ENCODE data around the gene PTTG1IP.

DNA sequence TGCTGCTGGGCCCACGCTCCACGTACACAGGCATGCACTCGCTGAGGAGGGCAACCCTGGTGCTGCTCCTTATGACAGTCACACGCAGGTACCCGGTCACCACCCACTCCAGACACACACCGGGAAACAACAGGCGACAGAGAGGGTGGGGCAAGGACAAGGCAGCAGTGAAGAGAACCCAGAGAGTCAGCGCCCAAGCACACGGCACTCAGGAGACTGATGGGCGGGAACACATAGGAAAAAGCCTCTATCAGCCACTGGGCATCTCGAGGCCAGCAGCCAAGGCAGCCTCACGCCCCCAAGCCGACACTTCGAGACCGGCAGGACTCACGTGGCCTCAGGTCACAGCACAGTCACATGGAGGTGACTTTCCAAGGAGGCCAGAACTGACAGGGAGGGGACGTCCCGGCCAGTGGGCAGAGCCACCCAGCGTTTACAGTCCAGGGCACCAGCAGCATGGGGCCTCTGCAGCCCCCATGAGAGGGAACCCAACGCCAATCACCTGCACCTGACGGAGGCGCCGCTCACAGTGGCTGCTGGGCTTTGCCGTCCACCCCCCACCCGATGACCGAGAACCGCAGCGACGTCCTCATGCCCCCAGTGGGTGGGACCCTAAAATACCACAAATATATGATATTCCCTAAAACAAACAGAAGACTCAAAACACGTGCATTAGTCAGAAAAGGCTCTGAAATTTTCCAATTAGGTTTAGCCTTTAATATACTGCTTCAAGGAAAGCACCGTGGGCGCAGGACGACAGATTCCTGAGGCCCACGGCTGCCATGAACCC is 19.7 kb downstream of the PTTG1IP start:
- no peak for TF ChIP-seq EP300 (IDR thresholded peaks at IDR 0.05)
- TF ChIP-seq, protein P1, sequence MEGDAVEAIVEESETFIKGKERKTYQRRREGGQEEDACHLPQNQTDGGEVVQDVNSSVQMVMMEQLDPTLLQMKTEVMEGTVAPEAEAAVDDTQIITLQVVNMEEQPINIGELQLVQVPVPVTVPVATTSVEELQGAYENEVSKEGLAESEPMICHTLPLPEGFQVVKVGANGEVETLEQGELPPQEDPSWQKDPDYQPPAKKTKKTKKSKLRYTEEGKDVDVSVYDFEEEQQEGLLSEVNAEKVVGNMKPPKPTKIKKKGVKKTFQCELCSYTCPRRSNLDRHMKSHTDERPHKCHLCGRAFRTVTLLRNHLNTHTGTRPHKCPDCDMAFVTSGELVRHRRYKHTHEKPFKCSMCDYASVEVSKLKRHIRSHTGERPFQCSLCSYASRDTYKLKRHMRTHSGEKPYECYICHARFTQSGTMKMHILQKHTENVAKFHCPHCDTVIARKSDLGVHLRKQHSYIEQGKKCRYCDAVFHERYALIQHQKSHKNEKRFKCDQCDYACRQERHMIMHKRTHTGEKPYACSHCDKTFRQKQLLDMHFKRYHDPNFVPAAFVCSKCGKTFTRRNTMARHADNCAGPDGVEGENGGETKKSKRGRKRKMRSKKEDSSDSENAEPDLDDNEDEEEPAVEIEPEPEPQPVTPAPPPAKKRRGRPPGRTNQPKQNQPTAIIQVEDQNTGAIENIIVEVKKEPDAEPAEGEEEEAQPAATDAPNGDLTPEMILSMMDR (IDR thresholded peaks at IDR 0.05) = no peak
- TF ChIP-seq POLR2A (IDR thresholded peaks at IDR 0.05) = no peak
- peak in 2 of 3 donors; percentile 44 to 58 for TF ChIP-seq POLR2AphosphoS5 (IDR thresholded peaks at IDR 0.05)

Measured in stomach (tissue), 4 donors.